ENCODE data around the gene RAB3D.
"Not testable (repeated sequence)": the region's sequence is repeated elsewhere in the genome, so short reads cannot be mapped to it uniquely, and the experiment has no call there.

Gene RAB3D
- total RNA-seq: 3.4 to 12.8 (median 6.5) reads per million in 9 experiments

DNA sequence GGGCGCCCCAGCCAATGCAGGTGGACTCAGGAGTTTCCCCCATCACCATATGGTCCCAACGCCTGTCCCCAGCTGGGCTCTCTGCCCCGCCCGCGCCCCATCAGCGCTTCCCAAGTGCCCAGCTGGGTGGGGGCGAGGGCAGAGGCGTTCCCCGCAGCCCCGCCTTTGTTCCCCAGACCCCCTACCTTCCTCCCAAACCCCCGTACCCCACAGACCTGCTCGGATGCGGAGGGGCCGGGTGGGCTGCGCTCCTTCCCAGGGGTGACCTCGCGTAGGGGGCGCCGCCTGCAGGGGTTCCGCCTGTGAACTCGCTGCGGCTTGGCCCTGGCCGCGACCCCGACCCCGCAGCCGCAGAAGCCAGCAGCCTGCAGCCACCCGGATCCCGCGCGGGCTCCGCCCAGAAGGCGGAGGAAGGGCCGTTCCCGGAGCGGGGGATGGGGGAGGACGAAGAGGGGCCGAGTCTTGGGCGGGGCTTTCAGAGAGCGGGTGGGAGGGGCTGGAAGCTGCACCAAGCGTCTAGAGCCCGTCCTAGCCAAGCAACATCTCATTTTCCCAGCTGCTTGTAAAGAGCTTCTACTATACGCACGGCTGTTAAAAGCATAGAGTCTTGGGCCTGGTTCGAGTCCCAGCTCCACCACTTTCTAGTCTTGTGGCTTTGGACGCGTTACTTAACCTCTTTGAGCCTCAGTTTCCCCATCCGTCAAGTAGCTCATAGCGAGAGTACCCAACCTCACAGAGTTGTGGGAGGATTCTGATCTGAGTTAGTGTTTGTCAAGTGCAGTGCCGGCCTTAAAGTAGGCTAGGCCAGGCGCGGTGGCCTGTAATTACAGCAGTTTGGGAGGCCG lies at the start of gene RAB3D:
Gene RAB3D, minus strand, starts transcription at position 404 of the 845 bp plus-strand sequence. CDS start 2,258 bp downstream, outside the sequence.
- ATAC-seq (replicated peaks) (peak; percentile 90), DNase-seq (peak; percentile 51 to 62 (median 55))
- Mint-ChIP-seq H3K27me3 (no peaks in the 10 kb centered on the region), H3K27ac (peak within 1 kb of the TSS; percentile 72 to 84), H3K4me1 (ENCODE audit: low read depth in 2 of 2) (peaks cover 23% of the 10 kb centered on the region in 2 donors), H3K4me3 (peak within 1 kb of the TSS; percentile 81 to 83), H3K36me3 (ENCODE audit: insufficient read depth) (peaks cover 20% of the 10 kb centered on the region), H3K9me3 (no peaks in the 10 kb centered on the region)

DNA sequence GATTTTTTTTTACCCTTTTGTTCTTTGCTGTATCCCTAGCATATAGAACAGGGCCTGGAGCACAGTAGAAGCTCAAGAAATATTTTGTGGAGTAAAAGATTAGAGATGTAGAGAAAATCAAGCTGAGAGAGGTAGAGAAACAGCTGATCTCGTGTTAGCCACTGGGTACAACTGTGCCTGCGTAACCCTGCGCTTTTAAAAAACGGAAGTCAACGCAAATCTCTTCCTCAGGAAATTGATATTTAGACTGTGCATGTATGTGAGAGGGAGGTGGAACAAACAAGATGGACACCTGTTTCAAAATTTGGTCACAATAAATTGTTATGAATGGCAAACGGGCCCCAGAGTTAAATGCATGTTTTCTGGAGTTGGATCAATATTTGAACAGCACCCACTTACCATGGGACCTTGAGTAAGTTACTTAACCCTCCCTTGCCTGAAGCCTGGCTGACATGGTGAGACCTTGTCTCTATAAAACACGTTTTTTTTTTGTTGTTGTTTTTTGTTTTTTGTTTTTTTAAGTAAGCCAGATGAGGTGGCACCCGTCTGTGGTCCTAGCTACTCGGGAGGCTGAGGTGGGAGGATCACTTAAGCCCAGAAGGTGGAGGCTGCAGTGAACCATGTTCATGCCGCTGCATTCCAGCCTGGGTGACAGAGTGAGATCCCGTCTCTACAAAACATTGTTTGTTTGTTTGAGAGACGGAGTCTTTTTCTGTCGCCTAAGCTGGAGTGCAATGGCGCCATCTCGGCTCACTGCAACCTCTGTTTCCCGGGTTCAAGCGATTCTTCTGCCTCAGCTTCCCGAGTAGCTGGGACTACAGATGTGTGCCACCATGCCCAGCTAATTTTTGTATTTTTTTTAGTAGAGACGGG lies 47.9 kb upstream of the RAB3D start:
- no peak overlapping the region for H3K27ac Mint-ChIP-seq
- ATAC-seq (replicated peaks) (no peak), DNase-seq (no peak)
- H3K4me3 Mint-ChIP-seq: no peak overlapping the region
- H3K27me3 Mint-ChIP-seq: peaks cover 7 to 22% of the 10 kb centered on the region in 2 donors
- no peaks in the 10 kb centered on the region for H3K9me3 Mint-ChIP-seq
- H3K4me1 Mint-ChIP-seq (ENCODE audit: low read depth in 2 of 2): peaks cover 5 to 7% of the 10 kb centered on the region in 2 donors
- H3K36me3 Mint-ChIP-seq (ENCODE audit: insufficient read depth): peaks cover 4% of the 10 kb centered on the region

DNA sequence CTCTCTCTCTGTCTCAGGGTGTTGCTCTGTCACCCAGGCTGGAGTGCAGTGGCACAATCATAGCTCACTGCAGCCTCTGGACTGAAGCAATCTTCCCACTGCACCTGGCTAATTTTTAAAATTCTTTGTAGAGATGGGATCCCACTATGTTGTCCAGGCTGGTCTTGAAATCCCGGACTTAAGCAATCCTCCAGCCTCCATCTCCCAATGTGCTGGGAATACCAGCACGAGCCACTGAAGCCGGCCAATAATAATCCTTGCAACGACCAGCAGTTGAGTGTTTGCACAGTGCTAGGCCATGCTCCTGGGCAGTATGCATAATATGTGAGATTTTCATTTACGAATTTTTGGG lies 45.3 kb upstream of the RAB3D start:
- Mint-ChIP-seq H3K4me1 (ENCODE audit: low read depth in 2 of 2) (peaks cover 19 to 26% of the 10 kb centered on the region in 2 donors), H3K9me3 (no peaks in the 10 kb centered on the region), H3K36me3 (ENCODE audit: insufficient read depth) (peaks cover 16% of the 10 kb centered on the region), H3K27ac (no peak overlapping the region), H3K27me3 (peaks cover 7 to 32% of the 10 kb centered on the region in 2 donors), H3K4me3 (peak overlapping the region in 1 of 2 donors; percentile 30)
- DNase-seq (no peak), ATAC-seq (replicated peaks) (no peak)

- H3K9me3 Mint-ChIP-seq: no peaks in the 10 kb centered on the region
- ATAC-seq (replicated peaks) (no peak), DNase-seq (no peak)
- H3K4me3 Mint-ChIP-seq: peak overlapping the region; percentile 68 to 87
- peaks cover 7 to 32% of the 10 kb centered on the region in 2 donors for H3K27me3 Mint-ChIP-seq
- H3K27ac Mint-ChIP-seq: no peak overlapping the region
- H3K4me1 Mint-ChIP-seq (ENCODE audit: low read depth in 2 of 2): peaks cover 19 to 26% of the 10 kb centered on the region in 2 donors
- peaks cover 16% of the 10 kb centered on the region for H3K36me3 Mint-ChIP-seq (ENCODE audit: insufficient read depth)
Observed at GRCh38 chr19:11383706-11384048, 44.2 kb upstream of the RAB3D start.

DNA sequence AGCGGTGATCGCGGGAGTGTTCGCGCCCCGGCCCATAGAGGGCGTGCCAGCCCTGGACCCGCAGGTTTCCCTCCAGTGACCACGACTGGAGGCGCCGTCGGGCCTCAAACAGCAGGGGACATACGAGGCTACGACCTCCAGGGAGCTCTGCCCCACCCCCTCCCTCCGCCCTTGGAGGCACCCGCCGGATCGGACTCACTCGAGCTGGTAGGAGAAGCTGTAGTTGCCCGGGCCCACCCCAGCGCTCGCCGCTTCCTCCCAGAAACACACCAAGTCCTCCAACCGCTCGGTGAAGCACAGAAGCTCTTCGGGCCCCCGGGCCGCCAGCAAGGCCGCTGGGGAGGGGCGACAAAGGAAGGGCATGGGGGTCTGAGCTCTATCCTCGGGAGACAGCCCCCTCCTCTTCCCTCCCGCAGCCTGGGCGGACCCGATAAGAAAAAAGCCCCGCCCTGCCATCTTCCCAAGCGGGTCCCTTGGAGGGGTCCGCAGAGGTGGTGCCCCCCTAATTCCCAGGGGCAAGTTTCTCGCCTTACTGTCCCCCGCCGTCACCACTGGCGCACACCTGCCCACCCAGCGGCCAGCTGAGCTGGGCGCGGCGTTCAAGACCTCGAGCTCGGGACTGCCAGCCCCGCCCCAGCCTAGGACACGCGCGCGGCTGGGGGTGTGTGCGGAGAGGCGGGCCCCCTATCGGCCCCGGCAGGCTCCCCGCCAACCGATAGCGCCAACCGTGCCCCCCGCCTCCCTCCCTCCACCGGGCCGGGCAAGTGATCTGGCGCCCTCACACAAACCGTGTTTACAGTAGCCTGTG lies 43.6 kb upstream of the RAB3D start:
- Mint-ChIP-seq H3K9me3 (no peaks in the 10 kb centered on the region), H3K4me3 (peak overlapping the region; percentile 68 to 87), H3K27me3 (peaks cover 7 to 32% of the 10 kb centered on the region in 2 donors), H3K27ac (peak overlapping the region; percentile 60 to 77), H3K36me3 (ENCODE audit: insufficient read depth) (peaks cover 16% of the 10 kb centered on the region), H3K4me1 (ENCODE audit: low read depth in 2 of 2) (peaks cover 19 to 26% of the 10 kb centered on the region in 2 donors)
- DNase-seq (peak; percentile 26 to 40 (median 33)), ATAC-seq (replicated peaks) (no peak)

DNA sequence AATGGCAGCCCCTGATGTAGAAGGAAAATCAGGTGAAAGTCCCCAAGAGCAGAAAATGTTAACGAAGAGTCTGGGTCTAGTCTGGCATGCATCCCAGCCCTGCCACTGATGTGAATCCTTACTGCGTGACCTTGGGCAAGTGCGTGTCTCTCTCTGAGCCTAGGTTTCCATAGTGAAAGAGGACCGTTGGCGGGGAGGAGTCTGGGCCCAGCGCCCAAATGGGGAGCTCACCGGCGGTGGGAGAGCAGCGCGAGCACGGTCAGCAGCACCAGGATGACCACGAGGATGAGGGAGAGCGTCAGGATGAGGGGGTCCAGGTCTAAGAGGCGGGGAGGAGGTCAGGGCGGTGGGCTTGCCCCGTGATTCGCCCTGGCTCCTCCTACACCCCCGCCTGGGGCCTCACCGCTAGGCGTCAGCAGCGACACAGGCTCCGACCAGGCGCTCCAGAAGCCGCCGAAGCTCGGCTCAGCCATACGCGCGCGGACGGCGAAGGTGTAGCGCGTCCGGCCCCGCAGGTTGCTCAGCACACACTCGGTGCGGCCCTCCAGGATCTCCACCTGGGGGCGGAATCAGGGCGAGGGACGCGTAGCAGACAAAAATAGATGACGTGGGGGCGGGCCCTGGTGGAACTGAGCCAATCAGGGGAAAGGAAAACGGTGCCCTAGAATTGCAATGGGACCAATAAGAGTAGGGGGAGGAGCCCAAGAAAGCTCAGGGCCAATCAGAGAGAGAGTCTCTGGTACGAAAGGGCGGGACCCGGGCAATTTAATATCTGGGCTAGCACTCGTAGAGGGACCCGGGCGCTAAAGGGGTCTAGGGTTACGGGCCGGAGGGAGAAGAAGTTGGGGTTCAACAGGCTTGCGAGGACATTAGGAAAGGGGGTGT lies 41.4 kb upstream of the RAB3D start:
- peak; percentile 97 to 98 (median 97) for DNase-seq
- H3K4me3 Mint-ChIP-seq: peak overlapping the region; percentile 84 to 87
- H3K4me1 Mint-ChIP-seq (ENCODE audit: low read depth in 2 of 2): peaks cover 25 to 35% of the 10 kb centered on the region in 2 donors
- peaks cover 16% of the 10 kb centered on the region for H3K36me3 Mint-ChIP-seq (ENCODE audit: insufficient read depth)
- peaks cover 7 to 32% of the 10 kb centered on the region in 2 donors for H3K27me3 Mint-ChIP-seq
- peak; percentile 81 for ATAC-seq (replicated peaks)
- H3K27ac Mint-ChIP-seq: peak overlapping the region; percentile 90 to 93
- H3K9me3 Mint-ChIP-seq: no peaks in the 10 kb centered on the region

DNA sequence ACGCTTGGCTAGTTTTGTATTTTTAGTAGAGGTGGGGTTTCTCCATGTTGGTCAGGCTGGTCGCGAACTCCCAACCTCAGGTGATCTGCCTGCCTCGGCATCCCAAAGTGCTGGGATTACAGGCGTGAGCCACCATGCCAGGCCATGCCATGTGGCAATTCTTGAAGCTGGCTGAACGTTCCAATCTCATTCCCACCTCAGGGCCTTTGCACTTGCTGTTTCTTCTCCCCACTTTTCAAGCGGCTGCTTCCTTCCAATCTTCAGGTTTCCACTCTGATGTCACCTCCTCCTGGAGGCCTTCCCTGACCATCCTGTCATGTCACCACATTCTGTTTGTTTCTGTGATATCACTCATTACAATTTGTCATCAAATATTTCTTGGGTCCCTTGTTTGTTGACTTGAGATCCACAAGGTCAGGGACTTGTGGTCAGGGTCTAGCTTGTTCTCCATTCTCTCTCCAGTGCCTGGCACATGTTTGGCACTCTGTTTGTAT lies 40.4 kb upstream of the RAB3D start:
- Mint-ChIP-seq H3K4me1 (ENCODE audit: low read depth in 2 of 2) (peaks cover 31 to 40% of the 10 kb centered on the region in 2 donors), H3K27ac (peak overlapping the region; percentile 90 to 93)

DNA sequence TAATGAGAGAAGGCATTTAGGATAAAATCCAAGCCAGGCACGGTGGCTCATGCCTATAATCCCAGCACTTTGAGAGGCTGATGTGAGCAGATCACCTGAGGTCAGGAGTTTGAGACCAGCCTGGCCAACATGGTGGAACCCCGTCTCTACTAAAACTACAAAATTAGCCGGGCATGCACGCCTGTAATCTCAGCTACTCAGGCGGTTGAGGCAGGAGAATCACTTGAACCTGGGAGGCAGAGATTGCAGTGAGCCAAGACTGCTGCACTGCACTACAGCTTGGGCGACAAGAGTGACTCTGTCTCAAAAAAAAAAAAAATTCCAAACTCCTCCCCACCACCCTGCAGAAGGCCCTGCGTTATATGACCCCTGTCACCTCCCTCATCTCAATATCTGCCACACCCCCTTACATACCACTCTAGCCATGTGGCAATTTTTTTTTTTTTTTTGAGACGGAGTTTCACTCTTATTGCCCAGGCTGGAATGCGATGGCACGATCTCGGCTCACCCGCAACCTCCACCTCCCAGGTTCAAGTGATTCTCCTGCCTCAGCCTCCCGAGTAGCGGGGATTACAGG lies 39.9 kb upstream of the RAB3D start:
- H3K4me1 Mint-ChIP-seq (ENCODE audit: low read depth in 2 of 2): peaks cover 31 to 40% of the 10 kb centered on the region in 2 donors
- not testable (repeated sequence) for H3K4me3 Mint-ChIP-seq; H3K9me3 Mint-ChIP-seq; ATAC-seq (replicated peaks); DNase-seq
- peak overlapping the region in 1 of 2 donors; percentile 90 for H3K27ac Mint-ChIP-seq
- peaks cover 7 to 25% of the 10 kb centered on the region in 2 donors for H3K27me3 Mint-ChIP-seq
- peaks cover 16% of the 10 kb centered on the region for H3K36me3 Mint-ChIP-seq (ENCODE audit: insufficient read depth)

More for the DNA sequence above, 40.4 kb upstream of the RAB3D start:
- Mint-ChIP-seq H3K36me3 (ENCODE audit: insufficient read depth) (peaks cover 16% of the 10 kb centered on the region), H3K9me3 (no peaks in the 10 kb centered on the region), H3K4me3 (peak overlapping the region; percentile 84 to 87), H3K27me3 (peaks cover 7 to 31% of the 10 kb centered on the region in 2 donors)
- no peak for ATAC-seq (replicated peaks)
- no peak for DNase-seq

DNA sequence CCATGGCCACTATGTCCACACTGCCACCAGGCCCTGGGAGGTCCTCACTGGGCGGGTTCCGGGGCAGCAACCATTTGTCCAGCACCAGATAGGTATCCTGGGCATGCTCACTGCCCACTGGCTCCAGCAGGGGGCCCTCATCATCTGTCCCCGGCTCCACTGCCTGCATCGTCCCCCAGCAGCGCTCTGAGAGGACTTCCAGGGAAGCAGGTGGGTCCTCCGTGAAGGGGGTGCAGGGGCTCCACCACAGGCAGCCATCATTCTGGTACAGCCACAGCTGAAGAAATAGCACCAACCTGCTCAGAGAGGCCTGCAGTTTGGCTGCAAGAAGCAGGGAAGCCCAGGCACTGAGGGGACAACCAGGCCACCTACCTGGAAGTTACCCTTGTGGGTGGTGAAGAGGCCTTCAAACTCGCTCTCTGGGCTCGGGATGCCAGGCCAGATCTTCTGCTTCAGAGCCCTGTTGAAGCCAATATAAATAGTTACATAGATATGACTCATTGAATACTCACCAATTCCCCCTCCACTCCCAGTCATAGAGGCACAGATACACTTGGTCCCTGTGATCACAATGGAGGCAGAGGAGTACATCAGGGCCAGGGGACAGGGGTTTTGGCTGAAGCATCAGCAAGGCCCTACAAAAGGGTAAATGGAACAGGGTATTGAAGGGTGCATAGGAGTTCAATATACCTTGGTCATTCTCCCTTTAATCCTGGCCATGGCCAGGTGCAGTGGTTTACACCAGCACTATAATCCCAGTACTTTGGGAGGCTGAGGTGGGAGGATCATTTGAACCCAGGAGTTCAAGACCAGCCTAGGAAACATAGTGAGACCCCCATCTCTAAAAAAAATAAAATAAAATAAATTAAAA lies 39.1 kb upstream of the RAB3D start:
- peaks cover 16% of the 10 kb centered on the region for H3K36me3 Mint-ChIP-seq (ENCODE audit: insufficient read depth)
- peaks cover 31 to 40% of the 10 kb centered on the region in 2 donors for H3K4me1 Mint-ChIP-seq (ENCODE audit: low read depth in 2 of 2)
- peak overlapping the region in 1 of 2 donors; percentile 28 for H3K4me3 Mint-ChIP-seq
- no peak for DNase-seq
- peaks cover 7 to 21% of the 10 kb centered on the region in 2 donors for H3K27me3 Mint-ChIP-seq
- no peak for ATAC-seq (replicated peaks)
- no peak overlapping the region for H3K27ac Mint-ChIP-seq
- no peaks in the 10 kb centered on the region for H3K9me3 Mint-ChIP-seq

DNA sequence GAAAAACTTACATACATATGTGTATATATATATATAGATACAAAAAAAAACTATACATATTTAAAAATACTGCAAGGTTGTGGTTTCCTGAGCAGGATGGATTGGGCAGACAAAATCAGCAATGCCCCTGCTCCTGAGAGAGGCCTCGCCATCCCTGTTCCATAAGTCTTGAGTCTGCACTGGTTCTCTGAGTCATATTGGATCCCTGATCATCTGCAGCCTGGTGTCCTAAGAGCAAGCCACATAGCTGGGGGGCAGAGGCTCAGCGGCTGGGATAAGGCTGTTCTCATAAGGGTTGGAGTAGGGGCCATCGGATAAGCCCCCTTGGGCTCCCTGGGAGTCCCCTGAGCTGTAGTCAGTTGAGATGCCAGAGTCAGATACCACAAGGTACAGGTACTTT lies 38.3 kb upstream of the RAB3D start:
- peaks cover 15% of the 10 kb centered on the region for H3K36me3 Mint-ChIP-seq (ENCODE audit: insufficient read depth)

DNA sequence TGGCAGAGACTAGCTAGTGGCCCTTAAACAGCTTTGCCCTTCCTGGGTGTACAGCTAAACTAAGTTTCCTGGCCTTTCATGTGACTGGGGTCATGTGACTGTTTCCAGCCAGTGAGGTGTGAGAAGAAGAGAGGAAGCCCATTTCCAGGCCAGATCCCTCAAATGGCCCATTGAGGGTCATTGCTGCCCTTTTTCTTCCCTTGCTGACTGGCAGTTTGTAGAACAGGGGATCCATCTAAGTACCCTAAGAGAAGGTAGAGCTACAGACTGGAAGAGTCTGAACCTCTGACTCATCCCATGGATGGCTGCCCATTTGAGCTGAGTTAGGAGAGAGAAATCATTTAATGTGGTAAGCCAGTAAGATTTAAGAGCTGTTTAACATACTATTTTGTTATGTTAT lies 37.8 kb upstream of the RAB3D start:
- Mint-ChIP-seq H3K4me3 (no peak overlapping the region), H3K36me3 (ENCODE audit: insufficient read depth) (peaks cover 12% of the 10 kb centered on the region), H3K27me3 (peaks cover 0 to 8% of the 10 kb centered on the region in 2 donors), H3K9me3 (no peaks in the 10 kb centered on the region), H3K4me1 (ENCODE audit: low read depth in 2 of 2) (peaks cover 29 to 34% of the 10 kb centered on the region in 2 donors), H3K27ac (peak overlapping the region; percentile 18 to 29)
- ATAC-seq (replicated peaks): no peak
- no peak for DNase-seq

More for the DNA sequence above, 38.3 kb upstream of the RAB3D start:
- ATAC-seq (replicated peaks): no peak
- Mint-ChIP-seq H3K27ac (no peak overlapping the region), H3K27me3 (peaks cover 2 to 14% of the 10 kb centered on the region in 2 donors), H3K4me1 (ENCODE audit: low read depth in 2 of 2) (peaks cover 32 to 37% of the 10 kb centered on the region in 2 donors), H3K4me3 (no peak overlapping the region), H3K9me3 (no peaks in the 10 kb centered on the region)
- no peak for DNase-seq

Data from effector memory CD8-positive, alpha-beta T cell (primary cell).